ENCODE data around the gene FBH1.
A peak's percentile ranks its signal among the peaks of the same experiment; 100 is the strongest.
"Not testable (repeated sequence)": the region's sequence is repeated elsewhere in the genome, so short reads cannot be mapped to it uniquely, and the experiment has no call there.

Gene FBH1

DNA sequence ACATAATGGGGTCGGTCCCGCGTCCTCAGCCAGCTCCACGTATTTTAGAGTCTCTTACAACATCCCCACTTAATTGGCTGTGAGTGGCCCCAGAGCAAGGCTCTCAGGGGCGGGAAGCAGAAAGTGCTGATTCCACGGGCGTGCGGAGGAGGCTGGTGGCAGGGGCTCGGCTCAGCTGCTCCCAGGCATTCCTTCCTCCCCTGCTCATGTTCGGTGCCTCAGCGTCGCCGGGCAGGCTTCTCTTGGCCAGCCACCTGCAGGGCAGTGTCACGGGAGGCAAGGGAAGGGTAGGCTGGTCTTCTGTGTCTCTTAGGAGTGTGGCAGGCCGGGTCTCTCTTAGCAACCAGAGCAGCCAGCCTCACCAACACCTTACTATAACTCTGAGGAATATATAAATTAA lies 53.5 kb downstream of the FBH1 start:
- DNase-seq = no peak

DNA sequence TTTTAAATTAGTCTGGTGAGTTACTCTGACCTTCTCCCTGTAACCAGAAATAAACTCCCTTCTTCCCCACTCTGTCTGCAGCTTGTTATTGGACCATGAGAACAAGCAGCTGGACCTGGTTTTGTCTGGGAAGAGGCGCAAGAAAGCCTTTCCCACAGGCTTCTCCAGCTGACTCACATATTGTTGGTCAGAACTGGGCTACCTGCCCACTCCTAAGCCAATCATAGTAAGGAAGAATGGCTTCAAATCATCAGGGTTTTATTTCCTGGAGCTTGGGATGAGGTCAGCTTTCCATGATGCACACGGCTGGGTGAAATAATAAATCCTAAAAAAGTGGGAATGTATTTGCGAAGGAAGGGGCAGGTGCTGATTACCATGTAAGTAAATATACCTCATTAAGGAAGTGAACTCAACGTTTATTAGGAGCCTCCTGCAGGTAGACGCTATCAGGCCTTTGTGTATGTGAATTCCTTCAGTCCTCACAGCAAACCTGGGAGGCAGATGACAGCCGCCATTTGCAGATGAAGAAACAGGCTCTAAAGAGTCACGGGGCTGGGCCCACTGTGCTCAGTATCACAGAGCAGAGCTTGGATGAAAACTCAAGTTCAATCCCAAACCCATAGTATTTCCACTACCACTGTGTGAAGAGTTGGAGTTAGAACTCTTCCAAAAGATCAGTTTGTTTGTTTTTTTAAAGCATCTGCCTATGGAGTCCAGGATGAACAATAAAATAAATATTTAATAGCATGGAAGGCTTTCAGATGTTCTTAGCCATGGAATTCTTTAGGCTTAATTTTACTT lies 54.5 kb downstream of the FBH1 start:
- no peak for DNase-seq

DNA sequence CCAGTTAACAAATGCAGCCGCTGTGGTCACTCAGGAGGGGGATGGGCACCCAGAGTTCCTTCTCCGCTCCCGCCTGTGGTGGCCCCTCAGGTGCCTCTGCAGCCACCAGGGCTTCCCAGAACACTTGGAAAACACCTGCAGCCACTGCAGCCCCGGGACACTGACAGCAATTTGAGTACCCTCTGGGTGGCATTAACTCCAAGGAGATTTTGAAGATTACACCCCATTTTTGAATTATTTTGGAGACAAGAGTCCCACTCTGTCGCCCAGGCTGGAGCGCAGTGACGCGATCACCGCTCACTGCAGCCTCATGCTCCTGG lies 55.1 kb downstream of the FBH1 start:
- no peak for DNase-seq

DNA sequence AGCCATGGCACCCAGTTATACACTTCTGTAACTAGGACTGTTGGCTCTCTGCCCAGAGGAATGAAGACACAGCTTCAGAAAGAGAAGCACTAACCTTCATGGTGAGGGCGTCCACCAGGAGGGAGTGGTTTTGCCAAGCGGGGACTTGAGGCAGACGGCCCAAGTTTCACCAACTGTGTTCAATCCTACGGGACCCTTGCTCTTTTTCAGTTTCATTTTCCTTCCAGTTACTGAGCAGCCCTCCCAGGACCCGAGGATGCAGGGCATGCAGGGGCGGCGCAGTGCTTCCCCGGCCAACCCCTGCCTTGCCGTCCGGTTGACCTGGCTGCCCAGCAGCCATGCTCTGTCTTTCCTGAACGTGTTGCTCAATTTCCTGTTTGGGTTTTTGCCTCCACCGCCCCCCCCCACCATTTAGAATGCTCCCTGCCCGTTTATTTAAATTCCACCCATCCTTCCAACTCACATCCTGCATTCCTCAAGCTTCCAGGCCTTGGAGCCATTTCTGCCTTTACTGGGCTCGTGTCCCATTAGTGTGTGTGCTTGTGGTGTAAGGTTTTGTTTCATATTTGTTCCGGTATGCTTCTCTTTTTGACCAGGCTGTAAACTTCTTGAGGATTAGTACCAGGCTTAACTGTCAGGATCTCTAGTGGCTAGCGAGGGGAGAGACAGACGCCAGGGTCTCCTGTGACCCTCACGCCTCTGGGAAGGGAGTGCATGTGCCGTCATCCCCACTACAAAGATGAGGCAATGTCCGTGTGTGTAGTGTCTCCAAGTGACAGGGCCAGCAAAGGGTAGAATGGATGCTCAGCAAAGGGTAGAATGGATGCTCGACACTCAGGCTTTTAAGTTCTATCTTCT lies 55.7 kb downstream of the FBH1 start:
- peak; percentile 3 for DNase-seq

DNA sequence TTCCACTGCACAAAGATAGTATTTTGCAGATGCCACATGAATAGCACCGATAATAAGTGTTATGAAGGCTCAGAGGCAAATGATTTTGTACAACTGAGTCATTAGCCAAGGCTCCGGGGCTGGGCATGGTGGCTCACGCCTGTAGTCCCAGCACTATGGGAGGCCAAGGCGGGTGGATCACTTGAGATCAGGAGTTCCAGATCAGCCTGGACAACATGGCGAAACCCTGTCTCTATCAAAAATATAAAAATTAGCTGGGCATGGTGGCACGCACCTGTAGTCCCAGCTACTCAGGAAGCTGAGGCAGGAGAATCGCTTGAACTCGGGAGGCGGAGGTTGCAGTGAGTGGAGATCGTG lies 56.4 kb downstream of the FBH1 start:
- not testable (repeated sequence) for DNase-seq

DNA sequence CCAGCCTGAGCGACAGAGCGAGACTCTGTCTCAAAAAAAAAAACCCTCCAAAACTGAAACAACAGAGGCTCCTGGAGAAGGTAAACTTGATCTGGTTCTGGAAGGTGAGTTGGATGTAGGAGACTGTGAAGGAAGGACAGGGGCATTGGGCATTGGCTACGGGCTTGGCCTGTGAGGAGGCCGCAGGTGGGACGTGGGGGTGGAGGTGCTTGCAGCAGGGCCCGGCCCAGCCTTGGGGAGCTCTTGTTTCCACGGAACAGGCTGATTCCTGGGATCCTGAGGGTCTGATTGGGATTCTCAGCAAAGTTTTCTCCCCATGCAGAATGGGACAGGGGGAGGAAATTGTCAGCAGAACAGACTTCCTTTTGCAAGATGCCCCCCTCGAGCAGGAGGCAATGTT lies 56.7 kb downstream of the FBH1 start:
- no peak for DNase-seq

DNA sequence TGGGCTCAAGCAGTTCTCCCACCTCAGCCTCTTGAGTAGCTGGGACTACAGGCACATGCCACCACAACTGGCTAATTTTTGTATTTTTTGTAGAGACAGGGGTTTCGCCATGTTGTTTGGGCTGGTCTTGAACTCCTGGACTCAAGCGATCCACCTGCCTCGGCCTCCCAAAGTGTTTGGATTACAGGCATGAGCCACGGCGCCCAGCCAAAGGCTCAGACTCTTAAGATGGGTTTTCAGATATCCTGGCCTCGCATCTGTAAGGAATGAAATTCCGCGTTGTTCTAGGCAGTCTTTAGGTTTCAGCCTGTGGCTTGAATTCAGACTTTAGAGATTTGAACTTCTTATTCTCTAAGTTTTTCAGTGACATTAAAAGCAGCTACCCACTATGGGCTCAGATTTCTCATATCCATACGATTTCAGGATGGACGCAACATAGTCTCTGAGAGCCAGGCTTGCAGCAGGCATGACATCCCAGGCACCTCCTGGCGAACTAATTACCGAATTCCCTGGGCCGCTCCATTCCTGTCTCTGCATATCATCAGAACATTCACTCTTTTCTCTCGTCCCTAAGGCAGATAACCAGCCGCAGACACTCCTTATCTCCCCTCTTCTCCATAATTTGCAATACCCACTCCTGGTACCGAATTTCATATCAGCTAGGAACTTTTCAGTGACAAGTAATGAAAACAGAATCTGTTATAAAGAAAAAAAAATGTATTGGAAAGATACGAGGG lies 57.6 kb downstream of the FBH1 start:
- DNase-seq = no peak

DNA sequence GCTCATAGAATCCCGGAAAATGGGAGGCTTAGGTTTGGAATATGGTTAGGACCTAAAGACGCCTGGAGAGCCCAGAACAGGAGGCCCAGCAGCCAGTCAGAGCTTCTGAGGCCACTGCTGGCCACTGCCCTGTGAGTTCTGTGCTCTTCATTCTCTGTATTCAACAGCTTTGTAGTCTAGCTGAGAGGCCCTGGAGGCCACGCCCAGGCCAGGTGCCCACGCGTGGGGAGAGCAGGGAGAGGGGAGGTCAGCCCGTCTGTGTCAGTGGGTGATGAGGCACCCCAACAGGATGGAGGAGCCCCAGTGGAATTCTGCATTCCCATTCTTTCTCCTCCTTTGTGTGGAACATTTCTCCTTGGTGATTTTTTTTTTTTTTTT lies 58.2 kb downstream of the FBH1 start:
- no peak for DNase-seq

DNA sequence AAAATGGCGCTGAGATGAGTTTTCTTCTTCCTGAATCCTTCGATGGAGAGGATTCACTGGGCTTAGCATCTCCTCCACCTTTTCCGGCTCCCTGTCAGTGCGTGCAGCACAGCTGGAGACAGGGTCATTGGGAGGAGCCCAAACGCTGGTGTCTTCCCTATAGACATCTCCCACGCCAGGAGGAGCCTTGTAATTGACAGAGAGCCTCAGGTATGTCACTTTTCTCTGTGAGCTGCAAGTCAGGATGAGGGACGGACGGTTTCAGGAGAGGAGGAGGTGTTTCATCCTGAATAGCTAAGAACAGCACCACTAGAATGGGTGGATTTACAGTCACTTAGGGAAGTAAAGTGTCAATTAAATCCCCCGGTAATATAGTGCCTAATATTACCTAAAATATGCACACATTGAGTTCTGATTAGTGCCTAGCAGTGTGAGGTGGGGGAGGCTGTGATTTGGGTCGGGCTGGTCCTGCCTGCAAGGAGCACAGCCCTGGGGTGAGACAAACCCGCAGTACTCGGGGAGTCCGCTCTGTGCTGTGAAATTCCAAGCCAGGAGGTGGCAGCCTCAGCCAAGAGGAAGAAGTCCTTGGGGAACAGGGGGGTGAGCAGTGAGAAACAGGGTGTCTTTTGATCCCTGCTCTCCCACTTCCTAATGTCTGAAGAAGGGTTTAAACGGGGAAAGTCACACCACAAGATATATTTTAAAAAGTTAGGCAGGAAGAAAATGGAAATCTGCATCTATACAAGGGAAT lies 59.1 kb downstream of the FBH1 start:
- DNase-seq = peak; percentile 28

DNA sequence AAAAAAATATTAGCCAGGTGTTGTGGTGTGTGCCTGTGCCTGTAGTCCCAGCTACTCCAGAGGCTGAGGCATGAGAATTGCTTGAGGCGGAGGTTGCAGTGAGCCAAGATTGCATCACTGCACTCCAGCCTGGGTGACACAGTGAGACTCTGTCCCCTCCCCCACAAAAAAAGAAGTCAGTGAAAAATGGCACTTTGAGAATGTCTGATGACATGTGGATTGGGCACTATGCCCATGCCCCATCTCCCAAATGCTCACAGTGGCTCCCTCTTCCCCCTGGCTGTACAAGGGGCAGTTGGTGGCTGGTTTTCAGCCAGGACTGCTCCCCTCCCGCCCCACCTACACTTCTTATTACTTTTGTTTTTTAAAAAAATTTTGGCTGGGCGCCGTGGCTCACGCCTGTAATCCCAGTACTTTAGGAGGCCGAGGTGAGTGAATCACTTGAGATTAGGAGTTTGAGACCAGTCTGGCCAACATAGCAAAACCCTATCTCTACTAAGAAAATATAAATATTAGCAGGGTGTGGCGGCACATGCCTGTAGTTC lies 61.2 kb downstream of the FBH1 start:
- DNase-seq = no peak

DNA sequence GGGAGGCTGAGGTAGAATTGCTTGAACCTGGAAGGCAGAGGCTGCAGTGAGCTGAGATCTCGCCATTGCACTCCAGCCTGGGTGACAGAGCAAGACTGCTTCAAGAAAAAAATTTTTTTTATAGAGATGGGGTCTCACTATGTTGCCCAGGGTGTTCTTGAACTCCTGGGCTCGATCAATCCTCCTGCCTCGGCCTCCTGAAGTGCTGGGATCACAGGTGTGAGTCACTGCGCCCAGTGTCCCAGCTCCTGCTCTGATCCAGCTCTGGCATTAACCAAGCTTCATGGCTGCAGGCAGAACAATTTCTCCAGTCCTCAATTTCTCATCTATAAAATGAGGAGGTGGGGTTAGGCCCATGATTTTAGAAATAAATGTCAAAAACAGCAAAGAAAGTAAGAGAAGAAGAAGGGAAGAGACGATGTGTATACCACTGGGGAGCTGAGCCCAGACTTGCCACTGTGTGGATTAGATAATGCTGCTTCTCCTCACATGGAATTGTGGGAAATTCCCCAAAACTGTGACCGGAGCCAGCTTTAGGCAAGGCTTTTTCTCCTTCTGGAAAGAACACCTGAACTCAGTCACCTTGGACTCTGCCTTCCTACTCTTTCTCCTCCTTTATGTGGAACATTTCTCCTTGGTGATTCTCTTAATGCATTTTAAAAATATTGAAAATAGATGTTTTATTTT lies 61.8 kb downstream of the FBH1 start:
- no peak for DNase-seq

DNA sequence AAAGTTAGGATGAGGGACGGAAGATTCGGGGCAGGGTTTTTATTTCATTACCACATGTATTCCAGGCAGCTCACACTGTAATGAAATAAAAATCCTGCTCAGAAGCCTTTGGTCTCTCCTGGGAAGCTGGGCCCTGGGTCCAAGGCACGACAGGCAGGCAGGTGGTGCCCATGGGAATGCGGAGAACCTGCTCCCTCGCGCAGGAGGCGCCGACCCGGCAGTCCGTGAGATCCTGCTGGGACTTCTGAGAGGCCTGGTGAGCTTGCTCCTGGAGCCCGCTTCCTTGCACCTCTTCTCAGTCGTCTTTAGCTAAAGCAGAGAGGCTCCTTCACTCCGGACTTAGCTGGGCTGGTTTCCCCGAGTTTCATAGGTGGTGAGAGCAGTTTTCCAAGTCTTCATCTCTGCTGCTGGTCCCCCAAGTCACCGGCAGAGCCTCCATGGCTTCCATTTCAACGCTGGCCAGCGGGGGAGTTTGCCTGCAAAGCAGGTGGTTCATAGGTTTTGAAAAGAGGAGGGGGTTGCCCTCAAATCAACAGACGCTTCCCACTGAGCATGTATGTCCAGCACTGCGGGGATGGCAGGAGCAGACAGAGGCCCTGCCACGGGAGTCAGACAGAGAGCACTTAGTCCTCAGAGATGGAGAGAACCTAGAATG lies 62.8 kb downstream of the FBH1 start:
- DNase-seq = no peak

DNA sequence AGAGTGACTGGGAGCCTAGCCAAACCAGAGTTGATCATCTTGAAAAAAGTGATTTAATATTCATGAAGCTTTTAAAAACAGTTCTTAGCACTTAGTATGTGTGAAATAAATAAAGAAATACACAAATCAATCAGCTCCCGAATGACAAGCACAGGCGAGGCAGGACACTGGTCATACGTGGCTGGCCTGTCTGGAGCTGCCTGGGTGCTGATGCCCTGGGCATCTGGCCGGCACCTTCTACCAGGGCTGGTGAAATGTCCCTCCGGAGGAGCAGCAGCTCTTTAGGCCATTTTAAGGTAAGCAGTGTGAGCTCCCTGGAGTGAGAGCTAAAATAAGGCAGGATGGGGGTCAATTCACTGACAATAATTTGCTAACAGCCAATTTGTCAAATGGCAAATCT lies 63.6 kb downstream of the FBH1 start:
- no peak for DNase-seq

DNA sequence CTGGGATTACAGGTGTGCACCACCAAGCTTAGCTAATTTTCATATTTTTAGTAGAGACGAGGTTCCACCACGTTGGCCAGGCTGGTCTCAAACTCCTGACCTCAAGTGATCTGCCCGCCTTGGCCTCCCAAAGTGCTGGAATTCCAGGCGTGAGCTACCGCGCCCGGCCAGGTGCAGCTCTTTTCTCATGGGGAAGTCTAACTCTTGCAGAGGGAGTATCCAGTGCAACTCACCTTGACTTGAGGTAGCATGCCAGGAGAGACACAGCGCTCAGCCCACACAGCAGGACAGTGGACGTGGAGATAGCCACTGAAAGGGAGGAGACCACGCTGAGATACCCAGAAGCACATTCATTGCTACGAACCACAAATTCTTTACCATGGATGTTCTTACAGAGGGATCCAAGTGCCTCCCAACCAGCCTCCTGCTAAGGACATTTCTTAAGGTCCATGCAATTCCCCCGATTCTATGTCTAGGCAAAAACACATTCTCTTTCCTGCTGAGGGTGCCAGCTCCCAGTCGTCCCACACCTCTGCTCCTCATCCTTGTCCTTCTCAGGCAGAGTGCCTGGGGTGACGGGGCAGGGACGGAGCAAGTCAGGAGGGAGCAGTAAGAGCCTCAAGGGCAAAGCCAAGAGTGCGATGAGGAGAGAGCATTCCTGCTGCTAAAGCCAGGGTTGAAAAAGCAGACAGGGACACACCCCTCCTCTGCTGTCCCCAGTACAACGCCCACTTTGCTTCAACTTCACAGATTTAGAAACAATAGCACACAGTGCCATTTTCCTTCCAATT lies 66.3 kb downstream of the FBH1 start:
- DNase-seq = no peak

DNA sequence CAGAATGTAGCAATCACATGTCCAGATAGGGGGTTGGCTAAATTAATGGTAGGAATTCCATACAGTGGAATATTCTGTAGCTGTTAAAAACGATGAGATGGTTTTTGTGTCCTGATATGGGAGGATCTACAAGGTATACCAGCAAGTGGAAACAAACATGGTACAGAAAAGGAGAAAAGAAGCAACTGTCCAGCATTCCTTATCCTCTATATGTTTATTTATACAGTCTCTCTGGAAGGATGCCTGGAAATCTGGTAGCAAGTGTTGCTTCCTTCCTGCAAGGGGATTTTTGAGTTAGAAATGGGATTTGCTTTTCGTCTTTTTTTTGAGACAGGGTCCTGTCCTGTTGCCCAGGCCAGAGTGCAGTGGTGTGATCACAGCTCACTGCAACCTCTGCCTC lies 68.0 kb downstream of the FBH1 start:
- no peak for DNase-seq

DNA sequence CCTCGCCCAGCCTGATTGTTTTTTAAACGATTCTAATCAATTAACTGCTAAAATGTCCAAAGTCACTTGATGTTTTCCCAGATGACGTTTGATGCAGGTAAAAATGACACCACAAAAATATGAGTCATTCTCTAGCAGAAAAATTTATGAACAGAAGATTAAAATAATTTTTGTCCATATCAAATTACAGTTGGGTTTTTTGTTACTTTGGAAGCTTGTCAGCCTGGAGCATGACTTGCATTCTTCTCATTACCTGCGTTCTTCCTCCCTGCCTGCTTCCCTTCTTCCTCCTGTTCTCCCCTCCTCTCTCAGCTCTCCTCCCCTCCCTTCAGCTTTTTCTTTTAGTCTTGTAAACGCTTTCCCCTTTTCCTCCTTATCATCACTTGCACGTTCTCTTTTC lies 68.6 kb downstream of the FBH1 start:
- DNase-seq = no peak

DNA sequence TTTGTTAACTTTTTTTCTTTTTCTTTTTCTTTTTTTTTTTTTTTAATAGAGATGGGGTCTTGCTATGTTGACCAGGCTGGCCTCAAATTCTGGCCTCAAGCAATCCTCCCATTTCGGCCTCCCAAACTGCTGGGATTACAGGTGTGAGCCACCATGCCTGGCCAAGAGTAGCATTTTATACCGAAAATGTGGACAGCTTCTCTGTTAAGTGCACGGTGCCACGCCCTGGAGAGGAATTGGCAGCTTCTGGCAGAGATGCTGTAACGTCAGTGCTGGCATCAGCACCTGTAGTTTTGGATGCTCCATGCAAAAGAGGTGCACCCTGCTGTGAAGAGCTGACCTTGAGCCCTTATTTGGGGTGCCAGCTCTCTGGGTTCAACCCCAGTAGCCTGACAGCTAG lies 69.1 kb downstream of the FBH1 start:
- no peak for DNase-seq

DNA sequence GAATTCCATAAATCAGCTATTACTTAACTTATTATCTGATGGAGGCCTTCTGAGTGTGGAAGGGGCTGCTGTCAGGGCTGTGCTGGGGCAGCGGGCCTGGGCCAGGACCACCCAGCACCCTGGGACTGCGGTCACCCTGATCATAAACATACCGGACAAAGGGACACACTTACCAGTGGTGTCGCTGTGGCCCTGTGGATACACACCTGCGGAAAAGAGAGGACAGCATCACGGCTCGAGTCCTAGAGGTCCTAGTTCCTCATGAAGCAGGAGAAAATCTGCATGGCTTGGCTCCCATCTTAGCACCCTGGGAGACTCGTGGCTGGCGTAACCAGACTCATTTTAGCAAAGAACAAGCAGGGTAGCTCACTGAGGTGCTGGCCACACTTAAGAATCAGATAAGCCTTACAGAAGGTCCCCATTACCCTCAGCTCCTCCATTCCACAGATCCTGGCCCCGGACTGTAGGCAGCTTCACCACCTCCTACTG lies 69.6 kb downstream of the FBH1 start:
- DNase-seq = no peak

DNA sequence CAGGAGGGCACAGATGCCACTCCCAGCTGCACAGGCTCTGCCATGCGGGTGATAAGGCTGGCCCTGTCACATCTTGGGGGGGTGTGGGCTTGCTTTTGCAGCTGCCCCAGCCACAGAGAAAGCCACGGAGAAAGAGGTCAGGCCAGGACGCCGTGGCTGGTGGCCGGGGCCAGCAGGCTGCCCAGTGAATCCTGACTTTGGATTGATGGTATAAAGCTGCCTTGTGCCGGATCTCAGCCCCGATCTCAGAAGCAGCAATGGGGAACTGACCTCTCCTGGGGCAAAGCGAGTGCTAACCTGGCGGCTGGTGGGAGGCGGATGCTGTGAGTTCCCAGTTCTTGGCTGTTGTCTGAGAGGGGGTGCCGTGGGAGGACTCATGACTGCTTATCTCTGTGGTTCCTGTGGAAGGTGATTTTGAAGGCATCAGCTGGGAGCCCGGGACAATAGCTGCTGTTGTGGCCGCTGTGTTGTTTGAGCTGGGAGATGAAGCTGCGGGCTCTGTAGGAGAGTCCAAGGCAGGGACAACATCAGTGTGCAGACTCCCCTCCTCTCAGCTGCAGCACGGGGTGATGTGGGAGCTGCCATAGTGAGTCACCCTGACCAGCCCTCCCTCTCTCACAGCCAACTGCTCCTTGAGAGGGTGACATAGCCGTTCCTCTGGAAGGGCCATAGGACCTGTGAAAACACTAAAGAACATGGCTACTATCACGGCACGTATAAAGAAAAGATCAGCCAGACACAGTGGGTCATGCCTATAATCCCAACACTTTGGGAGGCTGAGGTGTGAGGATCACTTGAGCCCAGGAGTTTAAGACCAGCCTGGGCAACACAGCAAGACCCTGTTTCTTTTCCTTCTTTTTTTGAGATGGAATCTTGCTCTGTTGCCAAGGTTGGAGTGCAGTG lies 70.3 kb downstream of the FBH1 start:
- DNase-seq = no peak

DNA sequence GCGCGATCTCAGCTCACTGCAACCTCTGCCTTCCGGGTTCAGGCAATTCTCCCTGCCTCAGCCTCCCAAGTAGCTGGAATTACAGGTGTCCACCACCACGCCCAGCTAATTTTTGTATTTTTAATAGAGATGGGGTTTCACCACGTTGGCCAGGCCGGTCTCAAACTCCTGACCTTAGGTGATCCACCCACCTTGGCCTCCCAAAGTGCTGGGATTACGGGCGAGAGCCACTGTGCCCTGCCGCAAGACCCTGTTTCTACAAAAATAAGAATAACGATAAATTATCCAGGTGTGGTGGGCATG lies 70.9 kb downstream of the FBH1 start:
- DNase-seq = not testable (repeated sequence)

All from CD4-positive, alpha-beta T cell treated with Interleukin-10 for 1 hour (primary cell).